Measurements from ENCODE around the gene DCLK3. TPM values are rescaled to one million over a fixed set of nuclear protein-coding genes. Genes with fewer than 3 reads are reported as not detected.

DCLK3 gene
- total RNA-seq, 1 experiment from 2014 or later = not detected

GRCh38 chr3:36786921-36787890, 22.9 kb upstream of the DCLK3 start:
- Histone ChIP-seq H3K27ac (no peak overlapping the region), H3K4me3 (no peak overlapping the region), H3K36me3 (no peaks in the 10 kb centered on the region), H3K4me1 (replicated peaks) (no peaks in the 10 kb centered on the region), H3K9me3 (replicated peaks) (no peaks in the 10 kb centered on the region), H3K27me3 (replicated peaks) (0 out of 2 replicates have a peak, but pooled peaks cover 5% of the 10 kb centered on the region)
- DNase-seq (ENCODE audit: low read depth in 1 of 2, low spot score in 2 of 2) = no peak

DNA sequence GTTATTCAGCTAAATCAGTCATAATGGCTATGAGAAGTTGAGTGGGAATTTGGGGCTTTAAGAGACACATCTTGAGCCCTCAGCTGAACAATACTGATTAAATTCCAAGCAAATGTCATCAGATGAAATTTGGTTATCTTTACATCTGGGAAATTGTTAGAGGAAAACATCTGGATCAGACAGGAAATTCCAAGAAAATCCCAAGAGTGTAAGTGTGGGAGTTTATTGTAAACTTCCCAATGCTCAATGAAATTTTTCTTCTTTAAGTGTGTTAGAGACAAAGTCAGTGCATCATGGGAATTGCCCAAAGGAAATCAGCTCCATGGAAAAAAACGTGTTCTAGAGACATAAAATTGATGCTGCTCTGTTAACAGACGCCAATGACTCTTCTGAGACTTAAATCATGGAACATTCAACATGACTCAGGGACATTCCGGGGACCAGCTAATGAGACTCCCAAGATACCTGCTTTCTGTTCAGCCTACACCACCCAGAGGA, 19.8 kb upstream of the DCLK3 start:
- Histone ChIP-seq H3K36me3 (no peaks in the 10 kb centered on the region), H3K27ac (no peak overlapping the region), H3K4me1 (replicated peaks) (no peaks in the 10 kb centered on the region), H3K9me3 (replicated peaks) (no peaks in the 10 kb centered on the region), H3K27me3 (replicated peaks) (no peaks in the 10 kb centered on the region), H3K4me3 (no peak overlapping the region)
- DNase-seq (ENCODE audit: low read depth in 1 of 2, low spot score in 2 of 2) = no peak

- no peaks in the 10 kb centered on the region for H3K36me3 ChIP-seq
- H3K27ac ChIP-seq = no peak overlapping the region
- H3K27me3 ChIP-seq (replicated peaks) = no peaks in the 10 kb centered on the region
- H3K4me3 ChIP-seq = no peak overlapping the region
- no peaks in the 10 kb centered on the region for H3K4me1 ChIP-seq (replicated peaks)
- H3K9me3 ChIP-seq (replicated peaks) = no peaks in the 10 kb centered on the region
- no peak for DNase-seq (ENCODE audit: low read depth in 1 of 2, low spot score in 2 of 2)
Observed at GRCh38 chr3:36777424-36778218, 13.3 kb upstream of the DCLK3 start.

GRCh38 chr3:36776436-36776835, 12.1 kb upstream of the DCLK3 start:
- Histone ChIP-seq H3K4me1 (replicated peaks) (no peaks in the 10 kb centered on the region), H3K27me3 (replicated peaks) (no peaks in the 10 kb centered on the region), H3K4me3 (no peak overlapping the region), H3K9me3 (replicated peaks) (no peaks in the 10 kb centered on the region), H3K36me3 (no peaks in the 10 kb centered on the region), H3K27ac (no peak overlapping the region)
- DNase-seq (ENCODE audit: low read depth in 1 of 2, low spot score in 2 of 2) = no peak

DNA sequence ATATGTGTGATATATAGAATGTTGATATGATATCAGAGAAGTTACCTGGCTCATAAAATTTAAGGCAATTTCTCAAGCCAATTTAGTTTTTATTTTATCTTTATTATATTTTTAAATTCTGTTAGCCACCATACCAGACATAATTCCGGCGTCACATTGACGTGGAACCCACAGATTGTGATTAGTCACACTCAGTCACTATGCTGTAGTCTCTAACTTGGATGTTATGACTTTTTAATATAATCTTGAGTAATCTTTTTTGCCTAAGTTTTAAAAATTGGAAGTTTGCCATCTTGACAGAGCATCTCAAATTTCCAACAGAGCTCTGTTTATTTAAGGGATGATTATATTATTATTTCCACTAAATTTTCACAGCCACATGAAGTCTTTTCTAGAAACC, 9.7 kb upstream of the DCLK3 start:
- H3K27ac ChIP-seq = no peak overlapping the region
- no peak overlapping the region for H3K4me3 ChIP-seq
- H3K36me3 ChIP-seq = no peaks in the 10 kb centered on the region
- peaks cover 3% of the 10 kb centered on the region; the same call in 1 of the 2 replicates for H3K27me3 ChIP-seq (replicated peaks)
- DNase-seq (ENCODE audit: low read depth in 1 of 2, low spot score in 2 of 2) = no peak
- H3K4me1 ChIP-seq (replicated peaks) = no peaks in the 10 kb centered on the region
- no peaks in the 10 kb centered on the region for H3K9me3 ChIP-seq (replicated peaks)

DNA sequence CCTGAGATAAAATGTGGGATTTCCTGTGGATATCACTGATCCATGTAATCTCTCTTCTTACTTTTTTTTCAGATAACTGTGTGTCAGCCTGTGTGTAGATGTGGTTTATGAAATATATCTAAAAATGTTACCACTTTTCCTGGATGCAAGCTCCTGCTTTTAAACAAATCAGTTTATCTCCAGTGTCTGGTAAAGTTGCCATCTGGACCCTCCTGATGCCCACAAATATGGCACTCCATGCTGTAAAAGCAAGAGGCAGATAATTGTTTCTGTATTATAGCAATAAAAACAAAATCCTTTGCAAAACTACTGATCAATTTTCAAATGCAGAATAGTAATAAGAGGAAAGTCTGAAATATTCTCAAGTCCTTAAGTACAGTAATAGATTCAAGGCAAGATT, 7.6 kb upstream of the DCLK3 start:
- no peak overlapping the region for H3K4me3 ChIP-seq
- DNase-seq (ENCODE audit: low read depth in 1 of 2, low spot score in 2 of 2) = no peak

GRCh38 chr3:36769926-36770325, 5.6 kb upstream of the DCLK3 start:
- no peak overlapping the region for H3K4me3 ChIP-seq
- no peak for DNase-seq (ENCODE audit: low read depth in 1 of 2, low spot score in 2 of 2)
- H3K27ac ChIP-seq = no peak overlapping the region
- peaks cover 21% of the 10 kb centered on the region for H3K27me3 ChIP-seq (replicated peaks)
- no peaks in the 10 kb centered on the region for H3K9me3 ChIP-seq (replicated peaks)
- no peaks in the 10 kb centered on the region for H3K4me1 ChIP-seq (replicated peaks)
- no peaks in the 10 kb centered on the region for H3K36me3 ChIP-seq

More for the DNA sequence above, 7.6 kb upstream of the DCLK3 start:
- H3K36me3 ChIP-seq = no peaks in the 10 kb centered on the region
- no peaks in the 10 kb centered on the region for H3K9me3 ChIP-seq (replicated peaks)
- H3K27me3 ChIP-seq (replicated peaks) = peaks cover 3% of the 10 kb centered on the region; the same call in 1 of the 2 replicates
- no peak overlapping the region for H3K27ac ChIP-seq
- no peaks in the 10 kb centered on the region for H3K4me1 ChIP-seq (replicated peaks)

DNA sequence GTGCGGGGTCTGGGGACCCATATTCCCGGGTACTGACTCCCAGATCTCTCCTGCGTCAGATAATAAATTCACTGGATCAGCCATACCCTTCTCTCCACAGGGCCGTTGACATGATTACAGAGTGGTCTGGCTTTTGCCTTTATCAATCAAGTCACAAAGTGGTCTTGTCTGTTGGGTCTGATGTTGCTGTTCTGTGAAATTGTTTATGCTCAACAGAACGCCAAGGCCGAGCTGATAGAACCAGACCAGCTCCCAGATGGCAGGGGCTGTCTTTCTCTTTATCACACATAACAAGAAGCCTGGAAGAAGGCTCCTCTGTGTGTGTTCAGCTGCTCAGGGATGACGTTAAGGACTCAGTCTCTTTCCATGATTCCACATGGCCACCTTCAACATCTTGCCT, 751 bp upstream of the DCLK3 start:
- H3K27ac ChIP-seq = no peak overlapping the region
- H3K4me1 ChIP-seq (replicated peaks) = no peaks in the 10 kb centered on the region
- no peak overlapping the region for H3K4me3 ChIP-seq
- H3K27me3 ChIP-seq (replicated peaks) = peaks cover 39% of the 10 kb centered on the region
- no peaks in the 10 kb centered on the region for H3K36me3 ChIP-seq
- no peak for DNase-seq (ENCODE audit: low read depth in 1 of 2, low spot score in 2 of 2)
- H3K9me3 ChIP-seq (replicated peaks) = 0 out of 2 replicates have a peak, but pooled peaks cover 6% of the 10 kb centered on the region

- no peak overlapping the region for H3K4me3 ChIP-seq
- peaks cover 39% of the 10 kb centered on the region for H3K27me3 ChIP-seq (replicated peaks)
- H3K36me3 ChIP-seq = no peaks in the 10 kb centered on the region
- 0 out of 2 replicates have a peak, but pooled peaks cover 6% of the 10 kb centered on the region for H3K9me3 ChIP-seq (replicated peaks)
- no peak for DNase-seq (ENCODE audit: low read depth in 1 of 2, low spot score in 2 of 2)
- no peaks in the 10 kb centered on the region for H3K4me1 ChIP-seq (replicated peaks)
- H3K27ac ChIP-seq = no peak overlapping the region
Observed at GRCh38 chr3:36764704-36765038, 318 bp upstream of the DCLK3 start.

GRCh38 chr3:36762918-36763849, 1.2 kb downstream of the DCLK3 start:
- H3K27ac ChIP-seq = no peak overlapping the region
- H3K4me3 ChIP-seq = no peak overlapping the region
- H3K27me3 ChIP-seq (replicated peaks) = peaks cover 36% of the 10 kb centered on the region
- H3K36me3 ChIP-seq = no peaks in the 10 kb centered on the region
- H3K9me3 ChIP-seq (replicated peaks) = 0 out of 2 replicates have a peak, but pooled peaks cover 6% of the 10 kb centered on the region
- no peaks in the 10 kb centered on the region for H3K4me1 ChIP-seq (replicated peaks)
- DNase-seq (ENCODE audit: low read depth in 1 of 2, low spot score in 2 of 2) = no peak

- H3K27ac ChIP-seq = no peak overlapping the region
- H3K4me1 ChIP-seq (replicated peaks) = no peaks in the 10 kb centered on the region
- no peak for DNase-seq (ENCODE audit: low read depth in 1 of 2, low spot score in 2 of 2)
- peaks cover 36% of the 10 kb centered on the region for H3K27me3 ChIP-seq (replicated peaks)
- no peak overlapping the region for H3K4me3 ChIP-seq
- H3K36me3 ChIP-seq = no peaks in the 10 kb centered on the region
- 0 out of 2 replicates have a peak, but pooled peaks cover 6% of the 10 kb centered on the region for H3K9me3 ChIP-seq (replicated peaks)
Observed at GRCh38 chr3:36761779-36762178, 2.6 kb downstream of the DCLK3 start.

GRCh38 chr3:36756269-36756668, 8.1 kb downstream of the DCLK3 start:
- H3K27ac ChIP-seq = no peak overlapping the region
- no peaks in the 10 kb centered on the region for H3K4me1 ChIP-seq (replicated peaks)
- no peak for DNase-seq (ENCODE audit: low read depth in 1 of 2, low spot score in 2 of 2)
- H3K9me3 ChIP-seq (replicated peaks) = no peaks in the 10 kb centered on the region
- H3K27me3 ChIP-seq (replicated peaks) = 0 out of 2 replicates have a peak, but pooled peaks cover 2% of the 10 kb centered on the region
- H3K36me3 ChIP-seq = no peaks in the 10 kb centered on the region
- no peak overlapping the region for H3K4me3 ChIP-seq

GRCh38 chr3:36751326-36751725, 13.0 kb downstream of the DCLK3 start:
- no peak for DNase-seq (ENCODE audit: low read depth in 1 of 2, low spot score in 2 of 2)
- no peak overlapping the region for H3K27ac ChIP-seq
- no peak overlapping the region for H3K4me3 ChIP-seq
- 0 out of 2 replicates have a peak, but pooled peaks cover 2% of the 10 kb centered on the region for H3K27me3 ChIP-seq (replicated peaks)
- H3K9me3 ChIP-seq (replicated peaks) = no peaks in the 10 kb centered on the region
- H3K36me3 ChIP-seq = no peaks in the 10 kb centered on the region
- no peaks in the 10 kb centered on the region for H3K4me1 ChIP-seq (replicated peaks)

Data from SJSA1 (cell line).